Liver (tissue), 3 donors: Measurements from ENCODE around the gene TMEM266.

ENCODE experiments used
- CTCF ChIP-seq: fragments of 150-350 bp; IDR thresholded peaks from 2 replicates; pipeline ENCODE4 v1.5.1; 2017; ENCODE audit warnings: improper control_type of control experiment, low read depth, low read length; ENCODE audit not compliant: missing input control
- HNF4A ChIP-seq, 2 donors: conservative IDR thresholded peaks; 2 replicates each; pipeline ENCODE4 v1.6.1; 2016; ENCODE audit warnings: antibody characterized with exemption in 2 of 2, mild to moderate bottlenecking in 2 of 2
- SP1 ChIP-seq: IDR thresholded peaks from 2 replicates; pipeline ENCODE4 v1.6.1; 2018; ENCODE audit warnings: antibody characterized with exemption, mild to moderate bottlenecking
- donor health status: healthy.
- donor health status: healthy.

GRCh38 chr15:76116138-76116885 lies 56.5 kb downstream of the TMEM266 start:
- no peak for TF ChIP-seq CTCF
- no peak for TF ChIP-seq HNF4A (conservative IDR thresholded peaks at IDR 0.05)
- no peak for TF ChIP-seq SP1
